GM21526 (cell line): ENCODE data around the gene C19orf25.
"Not testable (repeated sequence)": the region's sequence is repeated elsewhere in the genome, so short reads cannot be mapped to it uniquely, and the experiment has no call there.

Experiments used
- ATAC-seq: cut with Tn5 transposase; IDR thresholded peaks from one replicate; pipeline ENCODE4 v1.9.1; 2021; ENCODE audit warnings: moderate library complexity; ENCODE audit not compliant: unreplicated experiment, low FRiP score

C19orf25 gene

GRCh38 chr19:1512671-1513498 lies 33.9 kb upstream of the C19orf25 start, which contains the start of gene ADAMTSL5:
TSS of gene ADAMTSL5 (minus strand) at chr19:1513019. CDS start at chr19:1510943, 2,076 bp downstream.
- ATAC-seq, result no peak

- no peak for ATAC-seq
These were observed 32.6 kb upstream of the C19orf25 start for GRCh38 chr19:1511318-1512317.

- ATAC-seq, result no peak
These were observed 31.8 kb upstream of the C19orf25 start for GRCh38 chr19:1510807-1511206.

GRCh38 chr19:1510442-1510806 lies 31.4 kb upstream of the C19orf25 start:
- no peak for ATAC-seq

GRCh38 chr19:1509602-1510441 lies 30.8 kb upstream of the C19orf25 start:
- ATAC-seq, result no peak

- no peak for ATAC-seq
These were observed 29.5 kb upstream of the C19orf25 start for GRCh38 chr19:1508507-1508856.

- no peak for ATAC-seq
These were observed 28.9 kb upstream of the C19orf25 start for GRCh38 chr19:1507763-1508506.

- no peak for ATAC-seq
These were observed 28.2 kb upstream of the C19orf25 start for GRCh38 chr19:1507192-1507660.

GRCh38 chr19:1505991-1506881 lies 27.2 kb upstream of the C19orf25 start:
- ATAC-seq, result no peak

GRCh38 chr19:1505012-1505411 lies 26.0 kb upstream of the C19orf25 start:
- no peak for ATAC-seq

GRCh38 chr19:1503925-1504773 lies 25.1 kb upstream of the C19orf25 start:
- ATAC-seq, result no peak

- ATAC-seq, result no peak
These were observed 24.3 kb upstream of the C19orf25 start for GRCh38 chr19:1503089-1503924.

GRCh38 chr19:1502433-1503088 lies 23.5 kb upstream of the C19orf25 start:
- ATAC-seq, result no peak

GRCh38 chr19:1501200-1501595 lies 22.2 kb upstream of the C19orf25 start:
- no peak for ATAC-seq

- ATAC-seq, result not testable (repeated sequence)
These were observed 20.2 kb upstream of the C19orf25 start for GRCh38 chr19:1499231-1499630.

GRCh38 chr19:1497578-1498235 lies 18.7 kb upstream of the C19orf25 start:
- no peak for ATAC-seq
